GM18907 (cell line): Measurements from ENCODE around the gene RPS14.
"Not testable (repeated sequence)": the region's sequence is repeated elsewhere in the genome, so short reads cannot be mapped to it uniquely, and the experiment has no call there.

Experiments
- ATAC-seq: cut with Tn5 transposase; IDR thresholded peaks from one replicate; pipeline ENCODE4 v1.9.1; 2021; ENCODE audit warnings: mild to moderate bottlenecking, moderate library complexity; ENCODE audit not compliant: unreplicated experiment

Gene RPS14

GRCh38 chr5:150413902-150414790 lies 35.4 kb downstream of the RPS14 start:
- not testable (repeated sequence) for ATAC-seq

- ATAC-seq = no peak
Measured at GRCh38 chr5:150413176-150413901, 36.2 kb downstream of the RPS14 start.

- peak; percentile 85 for ATAC-seq
Measured at GRCh38 chr5:150412319-150413175, 37.0 kb downstream of the RPS14 start, which contains the start of gene CD74. Gene CD74, minus strand, starts transcription at chr5:150412910. Its CDS starts 161 bp downstream, at chr5:150412749.

- ATAC-seq = peak; percentile 16
Measured at GRCh38 chr5:150411245-150411979, 38.1 kb downstream of the RPS14 start.

- ATAC-seq = no peak
Measured at GRCh38 chr5:150410524-150411244, 38.9 kb downstream of the RPS14 start.

- ATAC-seq = peak; percentile 36
Measured at GRCh38 chr5:150409638-150410523, 39.7 kb downstream of the RPS14 start.

GRCh38 chr5:150408231-150408943 lies 41.2 kb downstream of the RPS14 start:
- no peak for ATAC-seq

- ATAC-seq = no peak
Measured at GRCh38 chr5:150407096-150407720, 42.3 kb downstream of the RPS14 start.

GRCh38 chr5:150406723-150407095 lies 42.8 kb downstream of the RPS14 start:
- no peak for ATAC-seq

GRCh38 chr5:150406103-150406722 lies 43.3 kb downstream of the RPS14 start:
- ATAC-seq = no peak

- no peak for ATAC-seq
Measured at GRCh38 chr5:150404941-150405816, 44.4 kb downstream of the RPS14 start.

GRCh38 chr5:150404535-150404934 lies 45.0 kb downstream of the RPS14 start:
- no peak for ATAC-seq

- ATAC-seq = no peak
Measured at GRCh38 chr5:150404121-150404520, 45.4 kb downstream of the RPS14 start.

- no peak for ATAC-seq
Measured at GRCh38 chr5:150402901-150403342, 46.6 kb downstream of the RPS14 start.

GRCh38 chr5:150402229-150402773 lies 47.2 kb downstream of the RPS14 start:
- no peak for ATAC-seq
